SK-N-SH treated with all-trans-retinoic acid at 6 μM for 48 hours (cell line): Measurements from ENCODE around the gene PNPLA3.
"Not testable (repeated sequence)": the region's sequence is repeated elsewhere in the genome, so short reads cannot be mapped to it uniquely, and the experiment has no call there.

Experiments
- ATAC-seq: fragments of 200-7000 bp; cut with Tn5 transposase; 3 replicates; pipeline ENCODE4 v1.9.1; 2020; ENCODE audit warnings: mild to moderate bottlenecking, moderate library complexity
- ARNTL ChIP-seq: fragments of 450-650 bp; formaldehyde crosslinking; IDR thresholded peaks from 2 replicates; pipeline ENCODE4 v1.5.0; 2020; ENCODE audit warnings: low read depth, mild to moderate bottlenecking, moderate library complexity, borderline replicate concordance
- BACH2 ChIP-seq: fragments of 250-450 bp; sonication (Bioruptor Pico); IDR thresholded peaks from 2 replicates; pipeline ENCODE4 v1.9.0; 2021; ENCODE audit warnings: mild to moderate bottlenecking, borderline replicate concordance
- CSDC2 ChIP-seq: fragments of 250-450 bp; sonication (Bioruptor Pico); IDR thresholded peaks from 2 replicates; pipeline ENCODE4 v1.5.0; 2020; ENCODE audit warnings: mild to moderate bottlenecking, moderate library complexity
- ESRRG ChIP-seq: fragments of 250-450 bp; sonication (Bioruptor Pico); IDR thresholded peaks from 2 replicates; pipeline ENCODE4 v1.6.1; 2021; ENCODE audit warnings: mild to moderate bottlenecking
- GLIS3 ChIP-seq: fragments of 250-450 bp; sonication (Bioruptor Pico); IDR thresholded peaks from 2 replicates; pipeline ENCODE4 v1.5.0; 2020; ENCODE audit warnings: mild to moderate bottlenecking, moderate library complexity
- ISL1 ChIP-seq: fragments of 250-450 bp; sonication (Bioruptor Pico); IDR thresholded peaks from 2 replicates; pipeline ENCODE4 v2.1.2; 2022; ENCODE audit warnings: mild to moderate bottlenecking, moderate library complexity
- OSR1 ChIP-seq: fragments of 250-450 bp; sonication (Bioruptor Pico); IDR thresholded peaks from 2 replicates; pipeline ENCODE4 v1.8.0; 2022; ENCODE audit warnings: moderate library complexity, mild to moderate bottlenecking, inconsistent platforms
- PATZ1 ChIP-seq: fragments of 250-450 bp; sonication (Bioruptor Pico); IDR thresholded peaks from 2 replicates; pipeline ENCODE4 v1.8.0; 2020; ENCODE audit warnings: mild to moderate bottlenecking, moderate library complexity, borderline replicate concordance
- PPARA ChIP-seq: fragments of 250-450 bp; sonication (Bioruptor Pico); IDR thresholded peaks from 2 replicates; pipeline ENCODE4 v1.5.0; 2020; ENCODE audit warnings: mild to moderate bottlenecking, borderline replicate concordance
- RARB ChIP-seq: fragments of 250-450 bp; sonication (Bioruptor Pico); IDR thresholded peaks from 2 replicates; pipeline ENCODE4 v1.8.0; 2021; ENCODE audit warnings: mild to moderate bottlenecking, moderate library complexity
- SNAI2 ChIP-seq: fragments of 250-450 bp; sonication (Bioruptor Pico); IDR thresholded peaks from 2 replicates; pipeline ENCODE4 v1.5.0; 2020; ENCODE audit warnings: mild to moderate bottlenecking, moderate library complexity
- TCF4 ChIP-seq: fragments of 250-450 bp; sonication (Bioruptor Pico); IDR thresholded peaks from 2 replicates; pipeline ENCODE4 v1.8.0; 2021; ENCODE audit warnings: mild to moderate bottlenecking, moderate library complexity, borderline replicate concordance
- ZC3H10 ChIP-seq: fragments of 250-450 bp; sonication (Bioruptor Pico); IDR thresholded peaks from 2 replicates; pipeline ENCODE4 v1.5.1; 2021; ENCODE audit warnings: mild to moderate bottlenecking, moderate library complexity
- ZFP3 ChIP-seq: fragments of 250-450 bp; sonication (Bioruptor Pico); IDR thresholded peaks from 2 replicates; pipeline ENCODE4 v1.5.0; 2020; ENCODE audit warnings: mild to moderate bottlenecking, moderate library complexity
- ZFP30 ChIP-seq: fragments of 450-650 bp; formaldehyde crosslinking; IDR thresholded peaks from 2 replicates; pipeline ENCODE4 v1.5.0; 2022; ENCODE audit warnings: mild to moderate bottlenecking, moderate library complexity
- ZNF565 ChIP-seq: fragments of 450-650 bp; formaldehyde crosslinking; conservative IDR thresholded peaks from 2 replicates; pipeline ENCODE4 v1.5.0; 2020; ENCODE audit warnings: low read depth, mild to moderate bottlenecking, moderate library complexity
- ZNF70 ChIP-seq: fragments of 450-650 bp; formaldehyde crosslinking; IDR thresholded peaks from 2 replicates; pipeline ENCODE4 v1.5.0; 2020; ENCODE audit warnings: mild to moderate bottlenecking, moderate library complexity
- ZNF8 ChIP-seq: fragments of 450-650 bp; formaldehyde crosslinking; IDR thresholded peaks from 2 replicates; pipeline ENCODE4 v1.5.0; 2020; ENCODE audit warnings: mild to moderate bottlenecking, moderate library complexity
- TF ChIP-seq, protein P1 (sequence below): fragments of 250-450 bp; sonication (Bioruptor Pico); IDR thresholded peaks from 2 replicates; pipeline ENCODE4 v1.5.0; 2020; ENCODE audit warnings: mild to moderate bottlenecking, moderate library complexity
- TF ChIP-seq, protein P2 (sequence below): fragments of 250-450 bp; sonication (Bioruptor Pico); IDR thresholded peaks from 2 replicates; pipeline ENCODE4 v1.5.1; 2021; ENCODE audit warnings: mild to moderate bottlenecking, moderate library complexity

Gene PNPLA3

GRCh38 chr22:43897751-43898261, 25.8 kb upstream of the PNPLA3 start:
- ATAC-seq = peak; percentile 72
- TF ChIP-seq ZFP30 (no peak), RARB (no peak), SNAI2 (no peak), ZNF565 (no peak), PATZ1 (CRISPR knock-in tag) (no peak), BACH2 (no peak), PPARA (CRISPR knock-in tag) (no peak), TCF4 (CRISPR knock-in tag) (no peak), OSR1 (CRISPR knock-in tag) (no peak)
- TF ChIP-seq, protein P1, sequence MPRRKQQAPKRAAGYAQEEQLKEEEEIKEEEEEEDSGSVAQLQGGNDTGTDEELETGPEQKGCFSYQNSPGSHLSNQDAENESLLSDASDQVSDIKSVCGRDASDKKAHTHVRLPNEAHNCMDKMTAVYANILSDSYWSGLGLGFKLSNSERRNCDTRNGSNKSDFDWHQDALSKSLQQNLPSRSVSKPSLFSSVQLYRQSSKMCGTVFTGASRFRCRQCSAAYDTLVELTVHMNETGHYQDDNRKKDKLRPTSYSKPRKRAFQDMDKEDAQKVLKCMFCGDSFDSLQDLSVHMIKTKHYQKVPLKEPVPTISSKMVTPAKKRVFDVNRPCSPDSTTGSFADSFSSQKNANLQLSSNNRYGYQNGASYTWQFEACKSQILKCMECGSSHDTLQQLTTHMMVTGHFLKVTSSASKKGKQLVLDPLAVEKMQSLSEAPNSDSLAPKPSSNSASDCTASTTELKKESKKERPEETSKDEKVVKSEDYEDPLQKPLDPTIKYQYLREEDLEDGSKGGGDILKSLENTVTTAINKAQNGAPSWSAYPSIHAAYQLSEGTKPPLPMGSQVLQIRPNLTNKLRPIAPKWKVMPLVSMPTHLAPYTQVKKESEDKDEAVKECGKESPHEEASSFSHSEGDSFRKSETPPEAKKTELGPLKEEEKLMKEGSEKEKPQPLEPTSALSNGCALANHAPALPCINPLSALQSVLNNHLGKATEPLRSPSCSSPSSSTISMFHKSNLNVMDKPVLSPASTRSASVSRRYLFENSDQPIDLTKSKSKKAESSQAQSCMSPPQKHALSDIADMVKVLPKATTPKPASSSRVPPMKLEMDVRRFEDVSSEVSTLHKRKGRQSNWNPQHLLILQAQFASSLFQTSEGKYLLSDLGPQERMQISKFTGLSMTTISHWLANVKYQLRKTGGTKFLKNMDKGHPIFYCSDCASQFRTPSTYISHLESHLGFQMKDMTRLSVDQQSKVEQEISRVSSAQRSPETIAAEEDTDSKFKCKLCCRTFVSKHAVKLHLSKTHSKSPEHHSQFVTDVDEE = no peak

DNA sequence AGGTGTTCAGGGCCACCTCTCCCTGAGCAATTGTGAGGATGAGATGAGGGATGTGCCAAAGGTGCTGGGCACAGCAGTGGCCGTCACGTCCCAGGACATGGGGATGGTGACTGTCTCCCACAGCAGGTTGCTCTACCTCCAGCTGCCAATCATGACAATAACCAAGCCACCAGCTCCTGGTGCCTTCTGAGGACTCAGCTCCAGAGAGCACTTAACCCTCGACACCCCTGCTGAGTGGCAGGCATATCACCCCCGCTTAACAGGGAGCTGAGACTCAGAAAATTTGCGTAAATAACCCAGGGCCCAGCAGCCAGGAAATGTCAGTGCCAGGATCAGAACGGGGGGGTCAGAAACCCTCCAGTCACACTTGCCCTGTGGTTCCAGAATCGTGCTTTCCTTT, 23.4 kb upstream of the PNPLA3 start:
- TF ChIP-seq ARNTL (CRISPR knock-in tag) (no peak), ZC3H10 (CRISPR knock-in tag) (no peak), ISL1 (CRISPR knock-in tag) (no peak), ESRRG (CRISPR knock-in tag) (no peak), GLIS3 (CRISPR knock-in tag) (no peak), ZFP30 (no peak), OSR1 (CRISPR knock-in tag) (no peak)
- TF ChIP-seq, protein P2, sequence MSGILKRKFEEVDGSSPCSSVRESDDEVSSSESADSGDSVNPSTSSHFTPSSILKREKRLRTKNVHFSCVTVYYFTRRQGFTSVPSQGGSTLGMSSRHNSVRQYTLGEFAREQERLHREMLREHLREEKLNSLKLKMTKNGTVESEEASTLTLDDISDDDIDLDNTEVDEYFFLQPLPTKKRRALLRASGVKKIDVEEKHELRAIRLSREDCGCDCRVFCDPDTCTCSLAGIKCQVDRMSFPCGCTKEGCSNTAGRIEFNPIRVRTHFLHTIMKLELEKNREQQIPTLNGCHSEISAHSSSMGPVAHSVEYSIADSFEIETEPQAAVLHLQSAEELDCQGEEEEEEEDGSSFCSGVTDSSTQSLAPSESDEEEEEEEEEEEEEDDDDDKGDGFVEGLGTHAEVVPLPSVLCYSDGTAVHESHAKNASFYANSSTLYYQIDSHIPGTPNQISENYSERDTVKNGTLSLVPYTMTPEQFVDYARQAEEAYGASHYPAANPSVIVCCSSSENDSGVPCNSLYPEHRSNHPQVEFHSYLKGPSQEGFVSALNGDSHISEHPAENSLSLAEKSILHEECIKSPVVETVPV (CRISPR knock-in tag) = no peak
- no peak for ATAC-seq

- TF ChIP-seq, protein P1 = no peak
- TF ChIP-seq ISL1 (CRISPR knock-in tag) = no peak
- TF ChIP-seq ARNTL (CRISPR knock-in tag) = no peak
- no peak for TF ChIP-seq ZNF565
- no peak for TF ChIP-seq PATZ1 (CRISPR knock-in tag)
- no peak for TF ChIP-seq ZNF8
- TF ChIP-seq ZC3H10 (CRISPR knock-in tag) = no peak
- no peak for TF ChIP-seq ZFP30
- TF ChIP-seq RARB = no peak
- no peak for TF ChIP-seq CSDC2 (CRISPR knock-in tag)
- no peak for TF ChIP-seq ZFP3 (CRISPR knock-in tag)
- no peak for TF ChIP-seq ZNF70 (CRISPR knock-in tag)
- ATAC-seq = peak; percentile 80
These were observed 21.5 kb upstream of the PNPLA3 start for GRCh38 chr22:43901976-43902643.

DNA sequence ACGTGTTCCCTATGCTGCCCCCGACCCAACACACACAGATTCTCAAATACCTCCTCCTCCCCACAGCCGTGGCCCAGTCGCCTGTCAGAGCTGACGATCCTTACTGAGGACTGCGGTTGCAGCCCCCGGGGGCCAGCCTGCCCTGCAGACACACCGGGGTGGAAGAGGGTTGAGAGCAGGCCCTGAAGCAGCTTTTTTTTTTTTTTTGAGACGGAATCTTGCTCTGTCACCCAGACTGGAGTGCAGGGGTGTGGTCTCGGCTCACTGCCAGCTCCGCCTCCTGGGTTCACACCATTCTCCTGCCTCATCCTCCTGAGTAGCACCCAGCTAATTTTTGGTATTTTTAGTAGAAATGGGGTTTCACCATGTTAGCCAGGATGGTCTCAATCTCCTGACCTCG, 20.6 kb upstream of the PNPLA3 start:
- ATAC-seq = not testable (repeated sequence)

- 0 out of 3 replicates have a peak, but pooled peaks have one; percentile 21 for ATAC-seq
These were observed 19.2 kb upstream of the PNPLA3 start for GRCh38 chr22:43904412-43904811.
